NCI-H2171 treated with DMSO at 0.1 percent for 48 hours (cell line): Measurements from ENCODE around the gene EPAS1.

ENCODE experiments used
- DNase-seq: peaks from one replicate; lab custom pipeline; 2025; lab: John Stamatoyannopoulos, UW

Gene EPAS1

DNA sequence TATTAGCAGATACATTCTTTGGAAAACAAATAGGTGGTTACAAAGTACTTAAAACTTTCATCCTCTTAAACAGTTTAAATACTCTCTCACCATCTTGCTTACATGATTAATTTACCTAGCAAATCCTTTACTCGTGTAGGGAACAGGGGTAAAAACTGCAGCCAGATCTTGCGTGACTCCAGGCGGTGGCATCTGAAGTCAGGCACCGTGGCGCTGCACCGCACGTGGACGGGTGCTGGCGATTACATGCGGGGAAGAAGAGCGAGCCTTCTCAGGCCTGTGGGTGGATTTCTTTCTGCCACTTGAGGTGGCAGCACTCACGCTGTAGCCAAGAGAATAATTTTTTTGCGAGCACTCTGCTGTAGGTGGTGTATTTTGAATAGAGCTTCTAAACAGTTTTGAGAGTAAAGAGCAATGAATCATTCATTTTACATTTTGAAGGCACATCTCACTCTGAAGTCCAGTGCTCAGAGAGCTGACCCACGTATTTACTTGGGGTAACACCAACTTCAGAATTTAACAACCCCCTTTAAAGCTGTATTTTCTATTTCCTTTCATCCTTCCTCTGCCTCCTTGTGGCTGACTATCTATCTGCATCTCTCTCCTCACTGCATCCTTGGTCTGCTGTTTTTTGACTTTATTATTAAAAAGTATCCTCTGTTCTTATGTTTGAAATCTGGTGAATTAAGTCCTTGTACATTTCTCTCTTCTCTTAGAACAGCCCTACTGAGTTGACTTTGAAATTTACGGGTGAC is 68.9 kb downstream of the EPAS1 start:
- DNase-seq: no peak

DNA sequence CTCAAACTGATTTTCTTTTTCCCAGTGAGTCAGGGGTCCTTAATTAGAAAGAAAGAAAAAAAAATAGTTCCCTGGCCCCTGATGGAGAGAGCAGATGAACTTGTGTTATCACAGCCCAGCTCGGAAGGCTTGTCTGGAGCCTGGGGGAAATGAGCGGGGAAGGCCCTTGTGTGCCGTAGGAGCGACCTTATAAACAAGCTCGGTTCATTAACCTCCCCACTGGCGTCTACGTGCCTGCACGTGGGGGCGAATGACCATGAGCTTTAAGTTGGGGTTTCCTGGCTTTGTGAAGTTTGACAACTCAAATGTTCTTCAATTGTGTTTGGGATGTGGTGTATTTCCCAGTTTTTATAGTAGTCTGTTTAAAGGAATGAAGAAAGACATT is 69.5 kb downstream of the EPAS1 start:
- no peak for DNase-seq

DNA sequence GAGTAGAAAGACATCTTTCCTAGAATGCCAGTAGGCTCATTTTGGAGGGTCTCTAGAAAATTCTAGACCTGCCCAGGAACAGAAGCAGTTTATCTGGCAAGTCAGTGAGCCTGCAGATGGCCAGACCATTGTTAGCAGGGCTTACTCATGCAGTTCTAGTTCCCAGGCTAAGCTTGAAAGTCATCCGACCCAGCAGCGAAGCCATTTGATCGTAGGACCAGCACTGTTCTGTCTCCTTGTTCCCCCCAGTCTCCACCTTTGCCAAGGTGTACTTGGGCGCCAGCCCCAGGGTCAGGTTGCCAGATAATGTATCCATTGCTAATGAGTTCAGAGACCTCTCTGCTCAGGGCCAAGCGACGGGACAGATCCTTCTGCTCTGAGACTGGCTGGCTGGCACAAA is 70.1 kb downstream of the EPAS1 start:
- DNase-seq: no peak

DNA sequence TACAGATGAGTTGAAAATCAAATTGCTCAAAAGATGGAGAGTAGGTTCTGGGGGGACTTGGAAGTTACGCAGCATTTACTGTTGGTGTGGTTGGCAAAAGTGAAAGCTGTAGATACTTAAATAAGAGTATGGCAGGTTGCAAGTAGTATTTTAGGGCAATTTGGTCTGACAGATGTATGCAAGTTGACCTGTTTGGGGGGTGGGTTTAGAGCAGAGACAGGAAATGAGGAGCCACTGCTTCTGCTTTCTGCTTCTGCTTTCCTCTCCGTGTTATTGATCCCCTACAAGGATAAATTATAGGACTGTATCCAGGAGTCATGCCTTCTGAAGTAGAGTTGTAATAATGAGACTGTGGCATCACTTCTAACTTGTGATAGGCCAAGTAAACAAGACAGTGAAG is 71.2 kb downstream of the EPAS1 start:
- no peak for DNase-seq

DNA sequence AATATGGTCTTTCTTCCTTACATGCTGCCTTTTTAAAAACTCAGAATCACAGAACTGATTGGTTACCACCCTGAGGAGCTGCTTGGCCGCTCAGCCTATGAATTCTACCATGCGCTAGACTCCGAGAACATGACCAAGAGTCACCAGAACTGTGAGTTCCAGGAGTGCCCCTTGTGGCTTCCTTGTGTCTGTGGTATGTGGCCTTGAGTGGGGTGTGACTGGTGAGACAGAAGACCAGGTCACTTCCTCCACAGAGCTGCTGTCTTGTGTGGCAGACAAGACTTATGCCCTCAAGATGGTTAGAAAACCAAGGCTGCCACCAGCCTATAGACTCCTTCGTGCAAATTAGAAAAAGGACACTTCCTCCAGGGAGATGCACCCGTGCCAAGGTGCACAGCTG is 72.6 kb downstream of the EPAS1 start:
- no peak for DNase-seq

DNA sequence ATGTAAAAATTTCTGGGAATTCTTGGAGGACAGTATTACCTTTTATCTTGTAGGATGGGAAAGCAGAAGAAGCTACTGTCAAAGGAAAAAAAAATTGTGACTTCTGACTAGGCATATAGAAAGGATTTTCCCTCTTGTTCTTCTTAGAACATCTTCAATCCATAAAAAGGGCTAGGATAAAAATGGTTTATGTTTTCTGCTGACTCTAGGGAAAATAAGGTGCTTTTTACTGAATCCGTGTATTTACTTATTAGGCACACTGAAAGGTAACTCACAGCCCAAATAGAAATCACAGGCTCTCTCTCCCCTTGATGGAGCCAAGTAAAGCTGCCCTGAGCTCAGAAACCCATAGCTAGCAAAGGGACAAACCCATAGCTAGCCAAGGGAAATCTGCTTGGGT is 74.6 kb downstream of the EPAS1 start:
- DNase-seq: no peak

DNA sequence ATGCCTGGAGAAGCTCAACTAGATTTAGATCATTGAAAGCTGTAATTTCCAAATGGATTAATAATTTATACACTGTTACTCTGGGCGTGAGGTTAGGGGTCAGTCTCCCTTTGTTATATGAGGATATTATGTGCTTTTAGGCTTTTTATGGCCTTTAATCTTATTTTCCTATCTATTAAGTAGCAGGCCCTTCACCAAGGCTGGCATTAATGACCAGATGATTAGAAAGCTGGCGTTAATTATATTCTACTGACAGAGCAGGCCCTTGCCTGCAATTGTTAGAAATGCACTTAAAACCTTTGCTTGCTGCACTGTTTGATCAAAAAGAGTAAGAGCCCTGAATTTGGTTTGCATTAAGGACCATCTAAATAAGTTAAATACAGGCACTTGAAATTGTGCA is 75.3 kb downstream of the EPAS1 start:
- DNase-seq: no peak

DNA sequence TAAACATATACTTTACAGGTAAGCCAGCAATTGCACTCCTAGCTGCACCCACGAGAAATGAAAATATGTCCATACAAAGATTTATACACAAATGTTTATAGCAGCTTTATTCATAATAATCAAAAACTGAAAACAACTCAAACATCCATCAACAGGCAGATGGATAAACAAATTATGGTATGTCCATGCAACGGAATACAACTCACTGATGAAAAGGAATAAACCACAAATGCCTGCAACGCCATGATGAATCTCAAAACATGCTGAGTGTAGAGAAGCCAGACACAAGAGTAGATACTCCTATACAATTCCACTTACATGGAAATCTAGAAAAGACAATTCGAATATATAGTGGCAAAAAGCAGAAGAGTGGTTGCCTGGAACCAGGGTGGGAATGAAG is 76.0 kb downstream of the EPAS1 start:
- no peak for DNase-seq

DNA sequence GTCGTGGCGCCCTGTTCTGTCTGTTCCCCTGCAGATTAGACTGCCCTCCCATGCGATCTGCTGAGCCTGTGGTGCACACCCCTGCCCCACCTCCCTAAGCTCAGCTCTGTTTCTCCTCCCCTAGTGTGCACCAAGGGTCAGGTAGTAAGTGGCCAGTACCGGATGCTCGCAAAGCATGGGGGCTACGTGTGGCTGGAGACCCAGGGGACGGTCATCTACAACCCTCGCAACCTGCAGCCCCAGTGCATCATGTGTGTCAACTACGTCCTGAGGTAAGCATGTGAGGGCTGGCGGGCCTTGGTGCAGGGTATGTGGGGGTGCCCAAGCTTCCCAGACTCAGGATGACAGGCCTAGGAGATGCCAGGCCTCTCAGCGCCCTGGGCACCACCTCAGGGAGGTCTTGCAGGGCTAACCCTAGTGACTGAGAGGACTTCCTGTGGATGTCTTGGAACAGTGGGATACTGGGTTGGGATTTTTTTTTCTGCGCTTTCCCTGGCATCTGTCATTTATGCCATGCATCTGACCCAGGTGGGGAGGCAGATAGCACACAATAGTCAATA is 78.4 kb downstream of the EPAS1 start:
- no peak for DNase-seq

DNA sequence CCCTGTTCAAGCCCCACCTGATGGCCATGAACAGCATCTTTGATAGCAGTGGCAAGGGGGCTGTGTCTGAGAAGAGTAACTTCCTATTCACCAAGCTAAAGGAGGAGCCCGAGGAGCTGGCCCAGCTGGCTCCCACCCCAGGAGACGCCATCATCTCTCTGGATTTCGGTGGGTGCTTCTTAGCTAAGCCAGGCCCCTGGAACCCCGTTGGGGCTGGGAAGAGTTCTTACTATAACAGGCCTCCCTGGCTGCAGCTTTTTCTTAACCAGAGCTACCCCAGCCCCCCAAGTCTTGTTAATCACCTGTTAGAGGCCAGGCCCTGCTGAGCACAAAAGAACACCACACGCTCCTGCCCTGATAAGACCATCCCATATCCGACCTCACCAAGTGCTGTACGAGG is 79.4 kb downstream of the EPAS1 start:
- no peak for DNase-seq

DNA sequence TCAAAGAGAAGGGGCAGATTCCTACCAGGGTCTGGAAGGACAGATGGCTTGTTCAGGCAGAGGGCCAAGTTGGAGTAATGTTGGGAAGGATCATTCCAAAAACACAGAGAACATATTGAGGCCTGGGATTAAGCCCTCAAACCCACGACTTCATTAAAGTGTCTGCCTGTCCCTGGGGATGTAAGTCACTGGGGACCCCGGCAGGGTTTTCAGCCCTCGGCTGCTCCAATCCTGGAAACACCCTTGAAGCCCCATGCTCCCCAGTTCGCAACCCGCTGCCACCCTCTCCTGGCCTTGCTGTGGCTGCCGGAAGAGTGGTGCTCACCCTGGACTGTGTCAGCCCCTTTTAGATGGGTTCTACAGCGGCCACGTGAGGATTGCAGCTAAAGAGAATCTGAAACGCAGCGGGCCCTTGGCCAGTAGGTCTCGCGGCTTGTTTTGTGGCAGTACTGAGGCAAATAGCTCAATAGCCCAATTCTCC is 79.9 kb downstream of the EPAS1 start:
- peak; percentile 66 for DNase-seq

DNA sequence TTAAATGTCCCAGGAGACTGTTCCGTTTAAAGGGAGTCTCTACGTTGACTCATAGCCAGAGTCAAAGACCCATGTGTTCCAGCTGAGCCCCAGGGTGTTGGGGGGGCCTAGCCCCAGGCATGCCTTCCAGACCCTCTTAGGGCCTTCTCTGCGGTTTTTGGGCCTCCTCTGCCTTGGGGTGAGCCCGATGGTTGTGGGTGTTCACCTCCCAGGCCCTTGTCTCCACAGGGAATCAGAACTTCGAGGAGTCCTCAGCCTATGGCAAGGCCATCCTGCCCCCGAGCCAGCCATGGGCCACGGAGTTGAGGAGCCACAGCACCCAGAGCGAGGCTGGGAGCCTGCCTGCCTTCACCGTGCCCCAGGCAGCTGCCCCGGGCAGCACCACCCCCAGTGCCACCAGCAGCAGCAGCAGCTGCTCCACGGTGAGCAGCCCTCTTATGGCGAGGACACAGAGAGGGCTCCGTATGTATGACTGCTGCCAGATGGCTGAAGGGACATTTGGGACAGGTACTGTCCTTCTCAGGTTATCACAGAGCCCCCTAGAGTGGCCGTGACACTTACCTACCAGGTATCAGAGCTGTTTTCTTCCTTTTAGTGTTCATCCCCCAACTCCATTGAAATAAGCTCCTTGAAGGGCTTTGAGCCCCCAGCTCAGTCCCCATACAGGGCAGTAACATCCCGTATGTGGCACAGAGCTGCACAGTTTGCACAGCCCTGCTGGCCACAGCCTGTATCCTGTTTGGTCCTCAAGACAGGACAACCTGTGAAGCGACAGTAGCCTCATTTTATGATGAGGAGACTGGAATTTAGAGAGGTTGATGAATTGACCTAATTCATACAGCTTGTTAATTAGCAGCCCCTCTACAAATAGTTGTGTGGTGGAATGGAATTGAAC is 80.7 kb downstream of the EPAS1 start:
- DNase-seq: no peak

DNA sequence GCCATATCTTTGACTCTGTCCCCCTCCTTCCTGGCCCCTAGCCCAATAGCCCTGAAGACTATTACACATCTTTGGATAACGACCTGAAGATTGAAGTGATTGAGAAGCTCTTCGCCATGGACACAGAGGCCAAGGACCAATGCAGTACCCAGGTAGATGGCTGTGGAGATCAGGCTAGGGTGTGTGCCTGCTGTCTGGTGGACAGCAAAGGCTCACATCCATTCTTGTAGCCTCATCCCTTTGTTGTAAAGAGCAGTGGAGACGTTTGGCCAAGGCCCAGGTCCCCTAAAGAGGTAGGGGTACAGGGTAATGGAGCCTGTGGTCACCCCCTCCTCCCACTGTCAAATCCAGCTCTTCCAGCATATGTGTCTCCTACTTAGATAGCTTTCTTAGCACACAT is 81.4 kb downstream of the EPAS1 start:
- DNase-seq: no peak

DNA sequence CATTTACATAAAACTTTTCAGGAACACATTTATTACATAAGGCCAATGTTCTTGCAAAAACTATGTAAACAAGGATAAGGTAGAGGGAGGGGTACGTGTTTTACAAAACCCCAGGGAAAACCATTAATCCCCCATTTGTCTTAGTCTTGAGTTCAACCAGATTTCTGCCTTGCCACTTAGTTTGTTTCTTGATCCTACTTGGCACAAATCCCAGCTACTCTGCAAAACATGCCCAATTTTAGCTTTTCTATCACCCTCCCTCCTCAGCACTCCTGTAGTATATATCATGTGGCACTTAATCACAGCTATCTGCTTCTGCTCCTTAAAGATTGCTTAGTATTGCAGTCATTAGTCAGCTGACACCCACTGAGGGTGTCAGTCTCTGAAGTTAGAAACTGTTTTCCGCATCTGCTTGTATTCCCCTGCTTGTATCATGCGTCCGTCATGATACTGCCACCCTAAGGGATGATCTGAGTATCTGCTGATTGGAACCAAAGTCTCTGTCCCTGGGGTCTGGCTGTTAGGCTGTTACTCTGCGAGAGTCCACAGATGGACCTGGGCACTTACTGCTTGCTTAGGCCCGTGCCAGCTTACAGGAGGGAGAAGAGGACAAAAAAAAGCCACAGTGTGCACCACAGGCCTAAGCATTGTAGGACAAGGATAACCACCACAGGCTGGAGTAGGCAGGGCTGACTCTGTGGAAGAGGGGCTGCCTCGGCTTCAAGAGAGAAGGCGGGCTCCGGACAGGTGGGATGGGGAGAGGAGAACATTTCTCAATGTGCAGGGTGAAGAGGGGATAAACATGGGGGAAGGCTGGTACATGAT is 82.2 kb downstream of the EPAS1 start:
- peak; percentile 92 for DNase-seq

DNA sequence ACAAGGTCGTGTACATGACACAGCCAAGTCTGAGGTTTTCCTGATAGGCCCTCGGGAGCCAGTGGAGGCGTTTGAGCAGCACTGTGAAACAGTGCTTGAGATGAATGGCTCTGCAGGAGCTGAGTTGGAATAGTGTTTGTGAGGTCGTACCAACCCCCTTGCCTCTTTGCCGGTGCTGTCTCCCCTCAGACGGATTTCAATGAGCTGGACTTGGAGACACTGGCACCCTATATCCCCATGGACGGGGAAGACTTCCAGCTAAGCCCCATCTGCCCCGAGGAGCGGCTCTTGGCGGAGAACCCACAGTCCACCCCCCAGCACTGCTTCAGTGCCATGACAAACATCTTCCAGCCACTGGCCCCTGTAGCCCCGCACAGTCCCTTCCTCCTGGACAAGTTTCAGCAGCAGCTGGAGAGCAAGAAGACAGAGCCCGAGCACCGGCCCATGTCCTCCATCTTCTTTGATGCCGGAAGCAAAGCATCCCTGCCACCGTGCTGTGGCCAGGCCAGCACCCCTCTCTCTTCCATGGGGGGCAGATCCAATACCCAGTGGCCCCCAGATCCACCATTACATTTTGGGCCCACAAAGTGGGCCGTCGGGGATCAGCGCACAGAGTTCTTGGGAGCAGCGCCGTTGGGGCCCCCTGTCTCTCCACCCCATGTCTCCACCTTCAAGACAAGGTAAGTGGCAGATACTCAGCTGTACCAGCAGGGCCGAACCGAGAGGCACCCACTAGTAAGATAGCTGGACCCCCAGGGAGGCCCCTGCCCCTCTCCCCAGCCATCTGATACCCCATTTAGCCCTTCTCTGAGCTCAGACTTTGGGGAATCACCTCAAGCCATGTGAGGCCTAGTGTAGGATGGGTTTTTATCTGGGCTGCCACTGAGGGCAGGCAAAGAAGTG is 83.1 kb downstream of the EPAS1 start:
- no peak for DNase-seq

DNA sequence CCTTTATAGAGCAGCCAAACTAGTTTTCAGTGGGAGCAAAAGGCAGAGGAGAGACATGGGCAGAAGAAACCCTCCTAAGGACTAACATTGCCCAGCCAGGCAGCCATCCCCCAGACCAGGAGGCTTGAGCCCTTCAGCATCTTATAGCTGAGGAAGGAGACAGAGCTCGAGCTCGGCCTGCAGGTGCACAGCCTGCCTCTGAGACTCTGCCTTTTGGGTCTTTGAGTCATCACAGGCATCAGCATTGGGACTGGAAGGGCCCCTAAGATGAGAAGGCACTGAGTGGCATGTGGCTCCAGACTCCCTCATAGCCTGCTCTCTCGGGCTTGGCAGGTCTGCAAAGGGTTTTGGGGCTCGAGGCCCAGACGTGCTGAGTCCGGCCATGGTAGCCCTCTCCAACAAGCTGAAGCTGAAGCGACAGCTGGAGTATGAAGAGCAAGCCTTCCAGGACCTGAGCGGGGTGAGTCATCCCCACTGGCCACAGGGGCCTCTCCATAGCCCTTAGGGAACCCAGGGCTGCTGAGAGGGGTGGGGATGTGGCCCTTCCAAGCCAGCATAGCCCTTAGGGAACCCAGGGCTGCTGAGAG is 84.1 kb downstream of the EPAS1 start:
- no peak for DNase-seq

DNA sequence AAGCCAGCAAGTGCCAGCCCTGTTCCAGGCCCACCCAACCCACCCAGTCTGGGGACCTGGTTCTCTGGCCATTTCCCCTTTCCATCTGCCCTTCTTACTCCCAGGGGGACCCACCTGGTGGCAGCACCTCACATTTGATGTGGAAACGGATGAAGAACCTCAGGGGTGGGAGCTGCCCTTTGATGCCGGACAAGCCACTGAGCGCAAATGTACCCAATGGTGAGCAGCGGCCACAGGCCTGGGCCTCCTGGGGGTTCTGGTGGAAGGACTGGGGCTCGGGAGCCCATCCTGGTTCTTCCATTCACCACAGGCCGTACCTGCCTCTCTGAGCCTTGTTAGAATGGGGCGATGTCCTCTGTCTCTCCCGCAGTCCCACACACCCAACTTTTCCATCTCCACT is 84.7 kb downstream of the EPAS1 start:
- no peak for DNase-seq

DNA sequence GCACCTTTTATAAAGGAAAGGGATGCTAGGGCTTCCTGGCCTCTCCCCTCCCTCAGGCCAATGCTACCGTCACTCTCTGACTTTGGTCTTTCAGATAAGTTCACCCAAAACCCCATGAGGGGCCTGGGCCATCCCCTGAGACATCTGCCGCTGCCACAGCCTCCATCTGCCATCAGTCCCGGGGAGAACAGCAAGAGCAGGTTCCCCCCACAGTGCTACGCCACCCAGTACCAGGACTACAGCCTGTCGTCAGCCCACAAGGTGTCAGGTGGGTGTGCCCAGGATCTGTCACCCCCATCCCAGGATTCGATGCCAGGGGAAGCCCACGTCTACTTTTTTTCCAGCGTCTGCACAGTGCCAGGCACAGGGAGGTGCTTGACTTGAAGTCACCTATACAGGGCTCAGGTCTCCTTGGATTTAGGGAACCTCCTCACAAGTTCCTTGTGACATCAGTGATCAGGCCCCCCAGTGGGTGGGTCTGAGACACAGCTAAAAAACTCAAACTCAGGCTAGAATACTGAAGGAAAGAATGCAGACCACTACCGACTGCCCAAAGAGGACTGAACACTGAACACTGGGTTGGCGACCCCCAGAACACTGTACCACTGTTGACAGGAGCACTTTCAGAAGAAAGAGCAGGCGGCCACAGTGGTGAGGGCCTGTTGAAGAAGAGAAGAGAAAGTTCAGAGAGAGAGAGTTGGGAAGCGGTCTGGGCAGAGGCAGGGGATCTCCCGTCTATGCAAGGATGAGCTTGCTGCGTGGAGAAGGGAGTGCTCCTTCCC is 85.3 kb downstream of the EPAS1 start:
- DNase-seq: no peak

DNA sequence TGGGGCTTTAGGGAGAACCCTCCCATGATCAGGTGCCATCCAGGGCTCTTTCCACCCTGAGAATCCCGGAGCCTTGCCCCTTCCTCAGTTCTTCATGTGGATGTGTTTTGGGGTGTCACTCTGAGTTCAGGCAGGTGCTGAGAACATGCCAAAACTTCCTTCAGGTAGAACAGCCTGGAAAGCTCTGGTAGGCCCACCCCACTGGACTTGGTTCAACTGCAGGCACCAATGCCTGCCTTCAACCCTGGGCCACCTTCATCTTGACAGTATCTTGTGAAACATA is 85.8 kb downstream of the EPAS1 start:
- no peak for DNase-seq

DNA sequence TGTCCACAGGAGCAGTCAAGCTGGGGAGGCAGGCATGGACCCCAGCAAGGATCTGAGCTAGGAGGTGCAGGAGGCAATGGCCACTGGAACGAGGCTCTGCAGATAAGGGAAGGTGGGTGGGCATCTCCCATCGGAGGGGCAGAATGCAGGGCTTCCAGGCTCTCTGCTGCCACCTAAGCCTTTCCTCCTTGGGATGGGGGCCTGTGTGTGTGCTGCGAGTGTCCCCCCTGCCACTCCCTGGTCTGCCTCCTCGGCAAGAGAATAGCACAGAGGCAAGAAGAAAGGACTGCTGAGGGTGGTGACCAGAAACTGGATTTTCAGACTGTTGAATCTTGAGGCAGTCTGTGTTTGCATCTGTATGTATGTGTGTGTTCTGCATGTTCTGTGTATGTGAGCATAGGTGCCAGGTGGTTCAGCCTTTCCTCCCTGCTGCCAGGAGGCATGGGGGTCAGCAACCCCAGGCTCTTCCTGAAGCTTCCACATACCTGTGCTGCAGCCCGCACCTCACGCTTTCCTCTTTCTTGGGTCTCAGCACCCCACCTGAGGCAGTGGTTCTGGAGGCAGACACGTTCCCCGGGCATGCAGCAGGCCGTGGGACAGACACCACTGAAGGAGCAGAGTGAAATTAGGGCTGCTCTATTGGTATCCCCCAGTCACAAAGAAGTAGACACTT is 86.7 kb downstream of the EPAS1 start:
- DNase-seq: no peak
